GM12892 (cell line): ENCODE measurements around the gene ABCA7.
"Not testable (repeated sequence)": the region's sequence is repeated elsewhere in the genome, so short reads cannot be mapped to it uniquely, and the experiment has no call there.

Source experiments
- POLR2A ChIP-seq: IDR thresholded peaks from 2 replicates; pipeline ENCODE4 v1.6.1; 2011; ENCODE audit warnings: low read depth, low read length, control low read depth
- POLR2AphosphoS5 ChIP-seq: IDR thresholded peaks from 2 replicates; pipeline ENCODE4 v1.6.1; 2011; ENCODE audit warnings: low read depth, low read length, control low read depth
- TAF1 ChIP-seq: IDR thresholded peaks from 2 replicates; pipeline ENCODE4 v1.6.1; 2011; ENCODE audit warnings: low read depth, mild to moderate bottlenecking, control low read depth, low read length, borderline replicate concordance

DNA sequence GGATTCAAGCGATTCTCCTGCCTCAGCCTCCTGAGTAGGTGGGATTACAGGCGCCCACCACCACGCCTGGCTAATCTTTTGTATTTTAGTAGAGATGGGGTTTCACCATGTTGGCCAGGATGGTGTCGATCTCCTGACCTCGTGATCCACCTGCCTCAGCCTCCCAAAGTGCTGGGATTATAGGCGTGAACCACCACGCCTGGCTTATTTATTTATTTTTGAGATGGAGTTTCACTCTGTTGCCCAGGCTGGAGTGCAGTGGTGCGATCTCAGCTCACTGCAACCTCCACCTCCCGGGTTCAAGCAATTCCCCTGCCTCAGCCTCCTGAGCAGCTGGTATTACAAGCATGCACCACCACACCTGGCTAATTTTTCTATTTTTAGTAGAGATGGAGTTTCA is 74.8 kb downstream of the ABCA7 start:
- not testable (repeated sequence) for TF ChIP-seq POLR2AphosphoS5, POLR2A, TAF1
